ENCODE measurements around the gene TTC23L.

DNA sequence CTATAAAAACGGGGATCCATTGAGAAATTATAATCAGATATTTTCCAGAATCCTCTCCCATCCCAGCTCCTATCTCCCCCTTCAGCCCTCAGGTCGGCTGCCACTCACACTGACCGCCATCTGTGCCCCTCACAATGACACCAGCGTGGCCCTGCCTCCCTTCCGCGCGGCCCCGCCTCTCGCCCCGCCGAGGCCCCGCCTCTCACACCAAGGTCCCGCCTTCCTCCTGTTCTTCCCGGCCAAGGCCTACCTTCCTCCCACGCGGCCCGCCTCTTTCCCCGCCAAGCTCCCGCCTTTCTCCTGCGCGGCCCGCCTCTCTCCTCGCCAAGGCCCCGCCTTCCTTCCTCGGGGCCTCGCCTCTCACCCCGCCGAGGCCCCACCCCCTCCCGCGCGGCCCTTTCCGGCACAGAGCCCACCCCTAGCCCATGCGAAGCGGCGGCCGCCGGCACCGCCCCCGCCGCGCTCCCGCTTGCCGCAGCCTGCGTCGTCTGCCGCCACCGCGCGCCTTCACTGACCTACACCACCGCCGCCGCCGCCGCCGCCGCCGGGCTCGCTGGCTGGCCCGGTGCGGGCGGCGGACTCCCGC is 90.3 kb downstream of the TTC23L start, which contains the start of gene DNAJC21:
- TF ChIP-seq CTCF (IDR thresholded peaks at IDR 0.05; ENCODE audit: poor library complexity) (no peak), EZH2 (IDR thresholded peaks at IDR 0.05; ENCODE audit: borderline replicate concordance) (no peak), EZH2phosphoT487 (IDR thresholded peaks at IDR 0.05; ENCODE audit: low read depth, severe bottlenecking, unreplicated experiment) (no peak)
